Glutamatergic neuron (in vitro differentiated cells): ENCODE data around the gene RALGAPA2. TPM values are rescaled to one million over a fixed set of nuclear protein-coding genes. Genes with fewer than 3 reads are reported as not detected.

ENCODE experiments used
- DNase-seq: peaks from one replicate; pipeline ENCODE4 v3.0.0; 2022
- H3K27ac Mint-ChIP-seq: one replicate; pipeline ENCODE4 v1.8.0; 2020; ENCODE audit warnings: mild to moderate bottlenecking, mixed read lengths, inconsistent platforms; ENCODE audit not compliant: unreplicated experiment
- H3K27me3 Mint-ChIP-seq: one replicate; pipeline ENCODE4 v1.8.0; 2020; ENCODE audit warnings: mild to moderate bottlenecking, moderate library complexity, mixed read lengths, inconsistent platforms; ENCODE audit not compliant: unreplicated experiment
- H3K36me3 Mint-ChIP-seq: one replicate; pipeline ENCODE4 v1.8.0; 2020; ENCODE audit warnings: mild to moderate bottlenecking, mixed read lengths, inconsistent platforms; ENCODE audit not compliant: unreplicated experiment
- H3K4me1 Mint-ChIP-seq: one replicate; pipeline ENCODE4 v1.8.0; 2020; ENCODE audit warnings: mild to moderate bottlenecking, low read depth, mixed read lengths, inconsistent platforms; ENCODE audit not compliant: unreplicated experiment
- H3K4me3 Mint-ChIP-seq: one replicate; pipeline ENCODE4 v1.8.0; 2020; ENCODE audit warnings: mild to moderate bottlenecking, mixed read lengths, inconsistent platforms; ENCODE audit not compliant: unreplicated experiment
- H3K9me3 Mint-ChIP-seq: one replicate; pipeline ENCODE4 v1.8.0; 2020; ENCODE audit warnings: mild to moderate bottlenecking, moderate library complexity, mixed read lengths, inconsistent platforms; ENCODE audit not compliant: unreplicated experiment
- CTCF ChIP-seq: fragments of 200-600 bp; sonication (generic); IDR thresholded peaks from one replicate; pipeline ENCODE4 v1.5.0; 2021; ENCODE audit not compliant: partially characterized antibody, unreplicated experiment
- total RNA-seq: library from RNA; stranded (reverse); fragmentation: NEBNext Ultra II Directional; extraction: Animal tissue kit (Norgen Biotek cat#: 25700); gene quantifications from one replicate; pipeline ENCODE4 v1.2.1, GENCODE V29; 2021; ENCODE audit not compliant: unreplicated experiment

The RALGAPA2 gene
- total RNA-seq, 1 donor from 2014 or later = 60.9 TPM

GRCh38 chr20:20679316-20679715, 33.1 kb downstream of the RALGAPA2 start:
- Mint-ChIP-seq H3K9me3 (peaks cover 2% of the 10 kb centered on the region), H3K4me3 (no peak overlapping the region), H3K36me3 (no peaks in the 10 kb centered on the region), H3K4me1 (peaks cover 12% of the 10 kb centered on the region), H3K27me3 (no peaks in the 10 kb centered on the region), H3K27ac (no peak overlapping the region)
- TF ChIP-seq CTCF = no peak
- no peak for DNase-seq

GRCh38 chr20:20677186-20677585, 35.3 kb downstream of the RALGAPA2 start:
- peaks cover 7% of the 10 kb centered on the region for H3K4me1 Mint-ChIP-seq
- DNase-seq = no peak
- H3K27me3 Mint-ChIP-seq = no peaks in the 10 kb centered on the region
- H3K27ac Mint-ChIP-seq = no peak overlapping the region
- no peak for TF ChIP-seq CTCF
- H3K9me3 Mint-ChIP-seq = peaks cover 2% of the 10 kb centered on the region
- H3K36me3 Mint-ChIP-seq = no peaks in the 10 kb centered on the region
- H3K4me3 Mint-ChIP-seq = no peak overlapping the region

- Mint-ChIP-seq H3K27me3 (no peaks in the 10 kb centered on the region), H3K36me3 (no peaks in the 10 kb centered on the region), H3K27ac (no peak overlapping the region), H3K4me1 (peaks cover 15% of the 10 kb centered on the region), H3K9me3 (no peaks in the 10 kb centered on the region), H3K4me3 (no peak overlapping the region)
- no peak for TF ChIP-seq CTCF
- DNase-seq = no peak
These were observed 43.8 kb downstream of the RALGAPA2 start for GRCh38 chr20:20668639-20669038.

- H3K4me3 Mint-ChIP-seq = no peak overlapping the region
These were observed 46.1 kb downstream of the RALGAPA2 start for GRCh38 chr20:20666359-20666758.

More at GRCh38 chr20:20666359-20666758, 46.1 kb downstream of the RALGAPA2 start:
- H3K27me3 Mint-ChIP-seq = peaks cover 1% of the 10 kb centered on the region
- no peak for TF ChIP-seq CTCF
- no peaks in the 10 kb centered on the region for H3K36me3 Mint-ChIP-seq
- no peak overlapping the region for H3K27ac Mint-ChIP-seq
- peaks cover 11% of the 10 kb centered on the region for H3K4me1 Mint-ChIP-seq
- DNase-seq = no peak
- H3K9me3 Mint-ChIP-seq = no peaks in the 10 kb centered on the region
